Measurements from ENCODE around the gene SRPK1.

SRPK1 gene

GRCh38 chr6:35795453-35796071 lies 125.3 kb downstream of the SRPK1 start:
- no peak for DNase-seq
- intact Hi-C loops (cut with DNase I), result no loop called here

DNA sequence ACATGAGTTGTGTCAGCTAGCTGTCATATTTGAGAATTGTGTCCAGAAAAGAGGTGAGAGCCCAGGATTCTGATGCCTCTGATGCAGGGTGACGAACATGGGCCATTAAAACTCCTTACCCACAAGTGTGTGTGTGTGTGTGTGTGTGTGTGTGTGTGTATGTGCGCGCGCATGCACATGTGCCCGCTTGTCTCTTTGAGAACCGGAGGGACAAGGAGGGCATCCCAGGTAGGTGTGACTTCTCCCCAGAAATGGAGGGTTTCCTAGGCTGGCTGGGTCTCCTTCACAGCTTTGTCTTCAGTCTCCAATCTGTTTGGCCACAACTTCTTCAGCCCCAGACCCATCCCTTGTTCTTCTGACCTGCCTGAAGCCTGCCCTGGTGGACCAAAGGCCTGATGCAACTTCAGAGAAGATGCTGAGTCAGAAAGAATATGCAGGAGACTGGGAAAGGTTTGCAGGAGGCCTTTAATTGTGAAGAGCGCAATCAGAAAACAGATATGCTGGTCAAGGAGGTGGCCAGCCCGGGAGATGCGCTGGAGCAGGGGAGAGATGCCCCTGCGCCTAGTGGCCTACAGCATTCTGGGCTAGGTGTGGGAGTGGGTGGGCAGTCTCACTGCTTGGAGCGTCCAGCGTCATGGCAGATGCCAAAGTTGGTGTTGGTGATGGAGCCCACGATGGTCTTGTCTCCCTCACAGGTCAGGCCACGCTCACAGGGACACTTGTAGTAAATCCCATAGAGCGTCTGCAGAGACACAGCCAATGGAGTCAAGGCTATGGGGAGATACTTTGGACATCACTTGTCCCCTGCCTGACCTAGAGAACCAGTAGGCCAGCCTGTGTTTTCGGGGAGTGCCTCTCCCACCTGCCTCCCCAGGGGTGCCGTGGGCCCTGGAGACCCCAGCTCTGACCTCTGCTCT lies 126.1 kb downstream of the SRPK1 start:
- intact Hi-C loops (cut with DNase I), result no loop called here
- no peak for DNase-seq

DNA sequence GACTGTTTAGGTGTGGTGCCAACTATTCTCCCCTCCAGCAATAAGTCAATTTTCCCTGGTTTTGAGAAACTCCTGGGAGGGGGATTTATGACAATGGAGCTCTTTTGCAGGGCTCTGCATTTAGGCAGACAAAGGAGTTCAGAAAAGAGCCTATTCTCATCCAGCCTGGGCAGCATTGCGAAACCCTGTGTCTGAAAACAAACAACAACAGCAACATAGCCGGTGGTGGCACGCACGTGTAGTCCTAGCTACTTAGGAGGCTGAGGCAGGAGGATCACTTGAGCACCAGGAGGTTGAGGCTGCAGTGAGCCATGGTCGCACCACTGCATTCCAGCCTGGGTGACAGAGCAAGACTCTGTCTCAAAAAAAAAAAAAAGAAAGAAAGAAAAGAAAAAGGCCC lies 130.2 kb downstream of the SRPK1 start:
- DNase-seq, result no peak
- intact Hi-C loops (cut with DNase I), result no loop called here

DNA sequence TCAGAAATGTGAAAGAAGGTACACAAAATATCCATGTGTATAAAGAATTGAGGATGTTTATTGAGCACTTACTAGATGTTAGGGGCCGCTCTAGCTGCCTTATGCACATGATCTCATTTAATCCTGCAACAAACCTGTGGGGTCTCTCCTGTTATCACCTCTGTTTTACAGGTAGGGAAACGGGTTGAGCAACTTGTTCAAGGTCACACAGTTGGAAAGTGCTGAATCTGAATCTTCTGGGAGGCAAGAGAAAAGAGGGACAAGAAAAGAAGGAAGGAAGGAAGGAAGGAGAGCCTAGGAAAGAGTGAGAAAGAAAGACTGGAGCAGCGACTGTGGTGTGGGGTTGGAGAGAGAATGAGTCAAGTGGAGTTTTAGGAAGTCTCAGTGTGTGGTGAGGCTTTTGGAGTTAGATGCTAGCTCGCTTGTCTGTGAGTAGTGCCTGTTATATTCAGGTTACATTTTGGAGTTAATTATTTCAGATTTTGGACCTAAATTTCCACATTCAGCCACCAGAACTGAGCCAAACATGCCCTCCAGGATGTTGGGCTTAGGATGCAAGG lies 132.4 kb downstream of the SRPK1 start:
- no peak for DNase-seq
- intact Hi-C loops (cut with DNase I), result no loop called here

DNA sequence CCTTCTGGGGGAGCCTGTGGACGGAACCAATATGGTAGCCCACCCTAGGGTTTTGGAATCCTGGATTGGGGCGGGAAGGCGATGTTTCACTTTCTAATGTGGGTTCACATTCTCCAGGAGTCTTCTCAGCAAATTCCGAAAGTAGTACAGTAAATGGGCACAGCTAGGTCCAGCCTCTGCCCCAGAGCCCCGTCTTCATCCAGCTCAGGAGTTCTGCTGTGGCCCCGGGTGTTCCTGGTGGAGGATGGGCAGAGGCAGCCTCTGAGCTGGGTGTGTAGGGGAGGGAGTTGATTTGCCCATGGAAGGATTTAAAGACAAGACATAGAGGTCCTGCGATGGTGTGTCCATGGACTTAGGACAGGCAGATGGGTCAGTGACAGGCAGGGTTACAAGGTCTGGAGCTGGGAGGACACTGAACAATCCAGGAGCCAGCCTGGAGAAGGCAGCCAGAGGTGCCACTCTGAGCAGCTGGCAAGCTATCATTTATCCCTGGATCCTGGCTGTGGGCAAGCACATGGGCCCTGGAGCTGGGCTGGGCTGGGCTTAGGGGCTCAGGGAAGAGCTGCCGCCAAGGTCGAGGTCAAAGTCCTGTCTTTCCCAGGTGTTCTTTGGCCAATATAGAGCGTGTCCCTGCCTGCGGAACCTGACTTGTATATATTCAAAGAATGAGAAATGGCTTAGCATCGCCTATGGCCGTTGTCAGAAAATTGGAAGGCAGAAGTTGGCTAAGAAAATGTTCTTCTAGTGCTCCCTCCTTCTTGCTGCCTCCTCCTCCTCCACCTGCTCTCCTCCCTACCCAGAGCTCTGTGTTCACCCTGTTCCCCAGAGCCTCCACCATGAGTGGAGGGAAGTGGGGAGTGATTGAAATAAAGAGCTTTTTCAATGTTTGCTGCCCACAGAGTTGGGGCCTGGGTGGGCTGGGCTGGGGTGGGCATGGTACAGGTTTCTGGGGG lies 133.4 kb downstream of the SRPK1 start:
- DNase-seq, result no peak
- intact Hi-C loops (cut with DNase I), result loop anchor here (1.0 kb wide), 1 partner anchor 11 kb away; no protein-coding TSS in a partner anchor

DNA sequence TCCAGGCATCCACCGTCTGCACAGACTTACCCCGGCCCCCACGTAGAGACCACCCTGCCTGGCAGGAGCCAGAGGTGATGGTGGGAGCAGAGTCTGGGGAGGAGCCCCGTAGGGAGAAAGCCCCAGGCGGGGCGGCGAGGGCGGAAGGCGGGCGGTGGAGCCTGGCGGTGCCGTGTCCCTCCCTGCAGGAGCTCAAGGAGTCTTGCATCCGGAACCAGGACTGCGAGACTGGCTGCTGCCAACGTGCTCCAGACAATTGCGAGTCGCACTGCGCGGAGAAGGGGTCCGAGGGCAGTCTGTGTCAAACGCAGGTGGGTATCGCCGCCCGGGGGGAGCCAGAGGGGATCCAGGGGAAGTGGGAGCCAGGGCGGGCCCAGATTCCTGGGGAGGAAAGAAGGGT lies 134.1 kb downstream of the SRPK1 start:
- DNase-seq, result no peak
- intact Hi-C loops (cut with DNase I), result loop anchor here (1.0 kb wide), 1 partner anchor 11 kb away; no protein-coding TSS in a partner anchor

DNA sequence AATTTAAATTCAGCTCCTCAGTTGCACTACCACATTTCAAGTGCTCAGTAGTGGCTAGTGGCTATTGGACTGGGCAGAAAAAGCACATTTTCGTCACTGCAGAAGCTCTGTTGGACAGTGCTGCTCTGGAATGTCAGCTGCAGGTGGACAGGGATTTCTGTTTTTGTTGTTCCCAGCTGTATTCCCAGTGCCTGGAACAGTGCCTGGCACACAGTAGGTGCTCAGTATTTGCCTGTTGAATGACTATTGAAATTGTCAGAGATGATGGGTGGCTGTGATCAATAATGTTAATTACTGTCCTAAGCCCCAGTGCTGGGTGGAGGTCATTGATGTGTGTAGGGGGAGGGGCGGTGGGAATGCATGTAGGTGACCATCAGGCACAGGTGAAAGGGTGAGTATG lies 134.6 kb downstream of the SRPK1 start:
- intact Hi-C loops (cut with DNase I), result no loop called here
- DNase-seq, result no peak

- no peak for DNase-seq
- intact Hi-C loops (cut with DNase I), result no loop called here
Measured at GRCh38 chr6:35784200-35784599, 136.7 kb downstream of the SRPK1 start.
